Kidney (tissue), 14 donors: Measurements from ENCODE around the gene ANKRD33. TPM values are rescaled to one million over a fixed set of nuclear protein-coding genes. Genes with fewer than 3 reads are reported as not detected.
A peak's percentile ranks its signal among the peaks of the same experiment; 100 is the strongest.

Source experiments
- DNase-seq, 5 donors: peaks; one replicate each; pipeline ENCODE4 v3.0.0-alpha.2; 2013 to 2020
- FAIRE-seq: peaks from 2 replicates; lab custom pipeline; 2012; peaks lifted over from hg19 to GRCh38; lab: Jason Lieb, UNC
- H3K27ac ChIP-seq, 2 donors: one replicate each; pipeline ENCODE4 v1.7.0; 2013; ENCODE audit warnings: low read depth in 2 of 2, low read length in 2 of 2, inconsistent platforms in 1 of 2
- H3K27me3 ChIP-seq: one replicate; pipeline ENCODE4 v1.7.1; 2013; ENCODE audit warnings: low read length, inconsistent platforms; ENCODE audit not compliant: control insufficient read depth, insufficient read depth
- H3K36me3 ChIP-seq, 3 donors: one replicate each; pipeline versions ENCODE4 v1.7.0 to v1.7.1; 2013; ENCODE audit warnings: low read length in 3 of 3, control low read depth in 1 of 3, inconsistent platforms in 1 of 3; ENCODE audit not compliant: insufficient read depth in 3 of 3, control insufficient read depth in 2 of 3
- H3K4me1 ChIP-seq, 3 donors: one replicate each; pipeline versions ENCODE4 v1.7.0 to v1.7.1; 2013; ENCODE audit warnings: low read length in 3 of 3, inconsistent platforms in 1 of 3, low read depth in 1 of 3; ENCODE audit not compliant: control insufficient read depth in 2 of 3, insufficient read depth in 2 of 3
- H3K4me3 ChIP-seq, 3 donors: one replicate each; pipeline versions ENCODE4 v1.7.0 to v1.8.1; 2013; ENCODE audit warnings: low read length in 3 of 3, control low read depth in 1 of 3, inconsistent platforms in 1 of 3
- H3K9ac ChIP-seq, 3 donors: one replicate each; pipeline versions ENCODE4 v1.7.0 to v1.7.1; 2013; ENCODE audit warnings: low read length in 3 of 3, control low read depth in 1 of 3, inconsistent platforms in 1 of 3
- H3K9me3 ChIP-seq, 3 donors: one replicate each; pipeline versions ENCODE4 v1.7.0 to v1.7.1; 2013; ENCODE audit warnings: low read length in 3 of 3, control low read depth in 1 of 3, inconsistent platforms in 1 of 3; ENCODE audit not compliant: control insufficient read depth in 2 of 3, insufficient read depth in 1 of 3
- CTCF ChIP-seq: IDR thresholded peaks from 3 replicates; pipeline ENCODE4 v1.5.1; 2012; ENCODE audit warnings: mild to moderate bottlenecking, moderate library complexity, borderline replicate concordance; ENCODE audit not compliant: insufficient read depth; ENCODE audit errors: extremely low read depth
- intact Hi-C: fragments of 100-400 bp; cut with DNase I; formaldehyde crosslinking; loops from one replicate; pipeline ENCODE4 v1.11.1; 2022
- polyA plus RNA-seq: library from polyadenylated mRNA; stranded (reverse); fragments of 350-450 nt; fragmentation: Illumina TruSeq; extraction: RNeasy Lipid Tissue Mini Kit (QIAGEN cat#74804); gene quantifications from one replicate; pipeline ENCODE4 v1.2.3, GENCODE V29; 2014; ENCODE audit warnings: low read depth, low replicate concordance; ENCODE audit not compliant: insufficient read depth
- total RNA-seq: library from RNA; stranded (reverse); fragmentation: NEBNext Ultra II Directional; extraction: Animal tissue kit (Norgen Biotek cat#: 25700); gene quantifications from one replicate; pipeline ENCODE4 v1.2.1, GENCODE V29; 2021
- donor health status: control.
- donor health status: control.
- donor health status: control.
- donor health status: control.
- donor health status: control.
- donor health status: DM: yes; HTN: yes; CAD: no.
- donor health status: Normal renal cell carcinoma (clear cell type).

Gene ANKRD33
- total and polyA plus RNA-seq, 2 donors from 2014 or later: not detected

GRCh38 chr12:51915003-51915625 is 27.2 kb downstream of the ANKRD33 start:
- Histone ChIP-seq H3K27ac (no peak overlapping the region), H3K4me1 (peaks cover 3 to 14% (median 10%) of the 10 kb centered on the region in 3 donors), H3K9ac (no peak overlapping the region), H3K9me3 (no peaks in the 10 kb centered on the region), H3K27me3 (no peaks in the 10 kb centered on the region), H3K4me3 (no peak overlapping the region), H3K36me3 (peaks cover 0 to 5% (median 3%) of the 10 kb centered on the region in 3 donors)
- DNase-seq (peak in 1 of 5 donors; percentile 53), FAIRE-seq (no peak)
- TF ChIP-seq CTCF: no peak
- intact Hi-C loops: no loop called here

- DNase-seq: peak in 1 of 5 donors; percentile 35
- intact Hi-C loops: no loop called here
- peaks cover 2 to 10% (median 8%) of the 10 kb centered on the region in 3 donors for H3K4me1 ChIP-seq
- no peaks in the 10 kb centered on the region for H3K27me3 ChIP-seq
- FAIRE-seq: no peak
- H3K9me3 ChIP-seq: no peaks in the 10 kb centered on the region
- H3K36me3 ChIP-seq: peaks cover 0 to 5% (median 3%) of the 10 kb centered on the region in 3 donors
- no peak overlapping the region for H3K4me3 ChIP-seq
- no peak for TF ChIP-seq CTCF
- no peak overlapping the region for H3K27ac ChIP-seq
- H3K9ac ChIP-seq: no peak overlapping the region
Measured at GRCh38 chr12:51915951-51916350, 28.0 kb downstream of the ANKRD33 start.

GRCh38 chr12:51917041-51917590 is 29.2 kb downstream of the ANKRD33 start:
- Histone ChIP-seq H3K9ac (no peak overlapping the region), H3K4me3 (no peak overlapping the region), H3K4me1 (peaks cover 0 to 9% (median 3%) of the 10 kb centered on the region in 3 donors), H3K27ac (no peak overlapping the region), H3K36me3 (peaks cover 0 to 5% (median 3%) of the 10 kb centered on the region in 3 donors), H3K27me3 (no peaks in the 10 kb centered on the region), H3K9me3 (no peaks in the 10 kb centered on the region)
- FAIRE-seq (no peak), DNase-seq (no peak)
- no peak for TF ChIP-seq CTCF
- intact Hi-C loops: no loop called here
